ENCODE results near the gene ARMH3. TPM values are rescaled to one million over a fixed set of nuclear protein-coding genes. Genes with fewer than 3 reads are reported as not detected.

Gene ARMH3
- total RNA-seq, 1 experiment from 2014 or later, result 8.2 TPM

DNA sequence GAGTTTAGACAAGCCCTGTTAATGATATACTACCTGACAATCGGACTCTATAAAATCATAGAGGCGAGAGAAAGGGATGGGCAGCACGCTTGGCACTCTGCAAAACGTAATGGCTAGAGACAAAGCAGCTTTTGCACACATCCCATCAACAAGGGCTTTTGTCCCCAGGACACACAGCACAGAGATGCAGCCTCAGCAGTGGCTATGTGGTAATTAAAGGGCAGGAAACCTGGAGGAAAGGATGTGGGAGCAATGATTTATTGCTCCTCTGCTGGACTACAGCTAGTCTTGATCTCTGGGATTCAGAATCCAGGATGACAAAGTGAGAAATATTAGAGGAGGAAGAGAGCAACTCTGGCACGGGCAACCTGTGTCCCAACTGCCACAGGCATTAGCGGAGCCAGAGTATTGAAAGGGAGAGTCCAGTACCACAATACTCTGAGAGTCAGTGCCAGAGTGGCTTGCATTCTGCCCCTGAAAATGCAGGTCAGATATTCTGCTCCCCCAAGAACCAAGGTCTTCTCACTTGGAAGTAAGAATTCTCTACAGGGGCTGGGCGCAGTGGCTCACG is 96.5 kb downstream of the ARMH3 start:
- no peaks in the 10 kb centered on the region for H3K27me3 ChIP-seq (replicated peaks)
- DNase-seq (ENCODE audit: low read depth in 1 of 2, low spot score in 2 of 2), result no peak
- H3K4me3 ChIP-seq, result no peak overlapping the region
- no peak overlapping the region for H3K27ac ChIP-seq
- peaks cover 18% of the 10 kb centered on the region; the same call in 1 of the 2 replicates for H3K36me3 ChIP-seq
- H3K9me3 ChIP-seq (replicated peaks), result no peaks in the 10 kb centered on the region
- H3K4me1 ChIP-seq (replicated peaks), result peaks cover 14% of the 10 kb centered on the region

DNA sequence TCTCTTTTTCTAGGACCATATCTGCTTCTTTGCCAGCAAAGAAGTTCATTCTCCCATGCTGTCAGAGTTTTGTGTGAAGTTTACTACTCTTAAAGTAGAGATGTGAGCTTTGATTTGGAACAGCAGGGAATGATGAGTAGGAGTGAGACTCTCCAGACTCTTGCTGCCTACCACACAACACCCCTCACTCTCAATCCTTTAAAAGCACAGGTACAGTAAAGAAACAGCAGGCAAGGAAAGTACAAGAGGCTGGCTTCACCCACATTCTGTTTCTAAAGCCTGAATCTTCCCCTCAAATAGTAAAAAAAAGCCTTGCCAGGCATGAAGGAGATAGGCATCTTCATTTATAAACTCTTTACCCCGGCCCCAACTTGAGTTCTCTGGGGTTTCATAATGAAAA is 97.3 kb downstream of the ARMH3 start:
- Histone ChIP-seq H3K27ac (no peak overlapping the region), H3K9me3 (replicated peaks) (no peaks in the 10 kb centered on the region), H3K4me3 (no peak overlapping the region), H3K36me3 (peaks cover 25% of the 10 kb centered on the region), H3K27me3 (replicated peaks) (no peaks in the 10 kb centered on the region), H3K4me1 (replicated peaks) (peaks cover 14% of the 10 kb centered on the region)
- no peak for DNase-seq (ENCODE audit: low read depth in 1 of 2, low spot score in 2 of 2)

DNA sequence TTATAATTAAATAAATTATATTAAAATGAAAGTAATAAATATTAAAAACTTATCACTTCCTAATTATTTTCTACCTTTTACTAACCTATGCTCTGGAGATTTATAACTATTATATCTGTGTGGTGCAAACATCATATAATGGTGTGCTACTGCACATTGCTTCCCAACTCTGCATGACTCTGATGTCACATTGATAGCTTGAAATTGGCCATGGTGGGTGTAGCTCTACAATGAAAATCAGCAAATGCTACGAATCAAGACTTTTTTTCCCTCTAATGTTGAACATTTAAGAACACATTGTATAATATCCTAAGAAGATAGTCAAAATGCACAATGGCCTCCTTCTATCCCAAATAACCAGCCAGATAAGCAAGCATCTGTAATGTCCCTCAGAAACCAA is 99.1 kb downstream of the ARMH3 start:
- H3K4me1 ChIP-seq (replicated peaks), result peaks cover 18% of the 10 kb centered on the region
- no peaks in the 10 kb centered on the region for H3K27me3 ChIP-seq (replicated peaks)
- DNase-seq (ENCODE audit: low read depth in 1 of 2, low spot score in 2 of 2), result no peak
- H3K27ac ChIP-seq, result no peak overlapping the region
- H3K9me3 ChIP-seq (replicated peaks), result no peaks in the 10 kb centered on the region
- peaks cover 27% of the 10 kb centered on the region for H3K36me3 ChIP-seq
- H3K4me3 ChIP-seq, result no peak overlapping the region

DNA sequence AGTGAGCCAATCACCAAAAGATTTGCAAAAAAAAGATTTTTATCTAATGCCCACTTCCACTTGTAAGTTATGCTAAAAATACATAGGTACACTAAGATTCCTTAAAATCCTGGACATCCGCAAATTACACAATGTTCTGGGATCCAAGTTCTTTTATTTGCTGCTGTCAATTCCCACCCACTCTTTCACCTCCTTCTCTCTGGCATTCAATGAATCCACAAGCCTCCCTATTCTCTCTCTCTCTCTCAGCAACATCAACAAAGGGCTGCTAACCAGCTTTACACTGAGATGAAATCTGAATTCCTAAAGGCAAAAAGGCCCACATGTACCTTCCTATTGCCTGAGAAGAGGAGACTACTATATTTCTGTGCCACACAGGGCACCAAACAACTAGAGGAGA is 99.9 kb downstream of the ARMH3 start:
- Histone ChIP-seq H3K27me3 (replicated peaks) (no peaks in the 10 kb centered on the region), H3K27ac (no peak overlapping the region), H3K36me3 (peaks cover 27% of the 10 kb centered on the region), H3K4me1 (replicated peaks) (peaks cover 13% of the 10 kb centered on the region), H3K9me3 (replicated peaks) (no peaks in the 10 kb centered on the region), H3K4me3 (no peak overlapping the region)
- DNase-seq (ENCODE audit: low read depth in 1 of 2, low spot score in 2 of 2), result no peak

DNA sequence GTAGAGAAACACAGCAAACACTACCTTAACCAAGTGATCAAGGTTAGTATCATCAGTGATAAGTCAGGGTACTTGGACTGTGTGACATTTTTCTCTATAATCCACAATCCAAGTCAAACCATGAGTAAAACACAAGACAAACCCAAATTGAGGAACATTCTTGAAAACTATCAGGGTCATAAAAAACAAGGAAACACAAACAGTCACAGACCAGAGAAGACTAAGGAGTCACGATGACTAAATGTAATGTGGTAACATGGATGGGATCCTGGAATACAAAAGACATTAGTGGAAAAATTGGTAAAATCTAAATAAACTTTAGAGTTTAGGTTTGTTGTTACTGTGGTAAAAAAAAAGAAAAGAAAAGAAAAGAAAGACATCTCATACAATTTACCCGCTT is 103.8 kb downstream of the ARMH3 start:
- Histone ChIP-seq H3K4me1 (replicated peaks) (peaks cover 13% of the 10 kb centered on the region), H3K36me3 (peaks cover 28% of the 10 kb centered on the region), H3K9me3 (replicated peaks) (no peaks in the 10 kb centered on the region), H3K27me3 (replicated peaks) (no peaks in the 10 kb centered on the region), H3K27ac (peak overlapping the region; percentile 40; the same call in 1 of the 2 replicates), H3K4me3 (no peak overlapping the region)
- DNase-seq (ENCODE audit: low read depth in 1 of 2, low spot score in 2 of 2), result peak in 1 of 2 experiments; percentile 56

DNA sequence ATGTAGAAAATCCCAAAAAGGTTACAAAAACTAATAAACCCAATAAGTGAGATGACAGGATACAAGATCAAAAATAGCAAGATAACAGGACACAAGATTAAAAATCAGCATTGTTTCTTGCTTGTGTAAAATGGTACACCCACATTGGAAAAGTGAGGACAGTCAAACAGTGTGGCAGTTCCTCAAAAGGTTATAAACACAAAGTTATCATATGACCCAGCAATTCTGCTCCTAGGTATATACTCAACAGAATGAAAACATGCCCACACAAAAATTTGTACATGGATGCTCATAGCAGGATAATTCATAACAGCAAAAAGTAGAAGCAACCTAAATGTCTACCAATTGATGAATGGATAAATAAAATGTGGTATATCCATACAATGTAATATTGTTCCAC is 105.8 kb downstream of the ARMH3 start:
- H3K27ac ChIP-seq, result no peak overlapping the region

DNA sequence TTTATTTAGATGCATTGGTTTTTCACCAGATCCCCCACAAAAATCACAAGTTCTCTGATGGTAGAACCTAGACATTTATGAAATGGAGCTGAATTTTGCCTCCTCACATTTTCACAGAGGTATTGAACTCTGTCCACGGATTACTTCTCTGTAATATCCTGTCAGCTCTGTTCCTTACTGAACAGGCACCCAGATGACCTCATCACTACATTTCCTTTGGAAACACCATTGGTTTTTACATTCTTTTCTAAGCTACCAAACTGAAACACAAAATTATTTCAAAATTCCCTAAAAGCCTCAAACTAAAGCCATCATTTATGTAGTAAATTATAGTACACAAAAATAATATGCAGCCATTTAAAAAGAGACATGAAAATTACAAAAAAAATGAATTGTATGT is 114.1 kb downstream of the ARMH3 start:
- Histone ChIP-seq H3K4me1 (replicated peaks) (peaks cover 54% of the 10 kb centered on the region), H3K4me3 (no peak overlapping the region), H3K27ac (peak overlapping the region; percentile 11; the same call in 1 of the 2 replicates), H3K27me3 (replicated peaks) (no peaks in the 10 kb centered on the region), H3K36me3 (no peaks in the 10 kb centered on the region), H3K9me3 (replicated peaks) (no peaks in the 10 kb centered on the region)
- no peak for DNase-seq (ENCODE audit: low read depth in 1 of 2, low spot score in 2 of 2)

More for the DNA sequence above, 105.8 kb downstream of the ARMH3 start:
- H3K9me3 ChIP-seq (replicated peaks), result no peaks in the 10 kb centered on the region
- peaks cover 13% of the 10 kb centered on the region for H3K4me1 ChIP-seq (replicated peaks)
- no peak overlapping the region for H3K4me3 ChIP-seq
- peaks cover 17% of the 10 kb centered on the region for H3K36me3 ChIP-seq
- no peaks in the 10 kb centered on the region for H3K27me3 ChIP-seq (replicated peaks)
- DNase-seq (ENCODE audit: low read depth in 1 of 2, low spot score in 2 of 2), result no peak

DNA sequence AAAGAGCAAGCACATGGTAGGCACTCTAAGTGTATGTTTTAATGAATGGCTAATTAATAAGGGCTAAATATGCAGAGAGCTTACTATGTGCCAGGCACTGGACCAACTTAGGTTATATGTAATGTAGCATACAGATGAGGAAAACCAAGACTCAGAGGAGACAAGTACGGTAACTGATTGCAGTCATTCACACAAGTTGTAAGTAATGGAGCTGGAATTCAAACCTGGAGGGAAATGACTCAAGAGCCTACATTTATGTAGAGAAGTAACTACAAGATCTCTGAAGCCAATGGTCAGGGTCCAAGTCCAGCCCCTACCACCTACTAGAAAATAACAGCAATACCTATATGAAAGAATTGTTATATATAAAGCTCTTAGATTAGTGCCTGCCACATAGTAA is 115.1 kb downstream of the ARMH3 start:
- no peaks in the 10 kb centered on the region for H3K9me3 ChIP-seq (replicated peaks)
- peak overlapping the region; percentile 95 for H3K27ac ChIP-seq
- no peak overlapping the region for H3K4me3 ChIP-seq
- no peaks in the 10 kb centered on the region for H3K36me3 ChIP-seq
- H3K27me3 ChIP-seq (replicated peaks), result no peaks in the 10 kb centered on the region
- peaks cover 57% of the 10 kb centered on the region for H3K4me1 ChIP-seq (replicated peaks)
- no peak for DNase-seq (ENCODE audit: low read depth in 1 of 2, low spot score in 2 of 2)

DNA sequence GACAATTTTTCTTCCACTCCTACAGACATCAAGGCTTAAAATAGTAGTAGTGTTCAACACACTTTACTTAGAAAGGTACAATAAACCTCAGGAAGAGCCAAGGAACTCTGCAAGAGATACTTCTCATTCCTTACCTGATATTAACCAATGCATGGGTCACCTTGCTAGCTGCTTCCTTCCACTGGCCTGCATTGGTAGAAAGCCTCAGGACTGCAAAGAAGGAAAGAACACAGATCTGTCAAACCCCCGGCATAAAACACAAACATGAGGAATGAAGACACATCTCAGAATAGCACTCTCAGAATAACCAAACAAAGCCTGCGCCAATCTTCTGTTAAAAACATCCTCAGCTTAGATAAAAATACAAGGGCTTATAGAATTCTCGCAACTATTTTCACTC is 116.2 kb downstream of the ARMH3 start:
- H3K27ac ChIP-seq, result peak overlapping the region; percentile 95
- no peaks in the 10 kb centered on the region for H3K27me3 ChIP-seq (replicated peaks)
- H3K4me3 ChIP-seq, result no peak overlapping the region
- H3K9me3 ChIP-seq (replicated peaks), result no peaks in the 10 kb centered on the region
- H3K36me3 ChIP-seq, result no peaks in the 10 kb centered on the region
- no peak for DNase-seq (ENCODE audit: low read depth in 1 of 2, low spot score in 2 of 2)
- H3K4me1 ChIP-seq (replicated peaks), result peaks cover 57% of the 10 kb centered on the region

DNA sequence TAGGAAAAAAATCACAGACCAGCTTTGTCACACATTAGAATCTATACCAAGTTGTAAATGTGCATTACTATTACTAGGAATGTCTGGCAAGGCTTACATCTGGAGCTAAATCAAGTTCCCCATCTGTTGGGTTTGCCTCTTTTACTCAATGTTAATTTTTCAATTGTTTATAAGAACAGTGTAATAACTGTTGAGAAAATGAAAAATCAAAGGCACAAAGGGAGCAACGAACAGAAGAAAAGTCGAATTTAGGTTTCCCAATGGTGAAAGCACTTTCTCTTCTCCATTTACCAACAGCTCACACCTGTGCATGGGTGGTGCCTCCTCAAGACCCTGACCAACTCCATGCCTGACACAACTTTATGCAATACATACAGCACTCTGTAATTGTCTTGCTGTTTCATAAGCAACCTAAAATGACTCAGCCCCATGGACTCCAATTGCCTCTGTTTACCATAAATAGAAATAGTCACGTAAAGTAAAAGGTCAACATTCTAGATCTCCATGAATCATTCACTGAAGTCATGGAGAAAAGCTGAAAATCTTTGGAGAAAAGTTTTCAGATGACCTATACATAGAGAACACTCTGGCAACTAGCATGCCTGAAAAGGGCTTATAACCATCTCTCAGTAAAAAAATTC is 116.8 kb downstream of the ARMH3 start:
- Histone ChIP-seq H3K9me3 (replicated peaks) (no peaks in the 10 kb centered on the region), H3K4me3 (no peak overlapping the region), H3K27me3 (replicated peaks) (no peaks in the 10 kb centered on the region), H3K4me1 (replicated peaks) (peaks cover 57% of the 10 kb centered on the region), H3K36me3 (no peaks in the 10 kb centered on the region), H3K27ac (peak overlapping the region; percentile 95)
- peak; percentile 62 to 79 for DNase-seq (ENCODE audit: low read depth in 1 of 2, low spot score in 2 of 2)

DNA sequence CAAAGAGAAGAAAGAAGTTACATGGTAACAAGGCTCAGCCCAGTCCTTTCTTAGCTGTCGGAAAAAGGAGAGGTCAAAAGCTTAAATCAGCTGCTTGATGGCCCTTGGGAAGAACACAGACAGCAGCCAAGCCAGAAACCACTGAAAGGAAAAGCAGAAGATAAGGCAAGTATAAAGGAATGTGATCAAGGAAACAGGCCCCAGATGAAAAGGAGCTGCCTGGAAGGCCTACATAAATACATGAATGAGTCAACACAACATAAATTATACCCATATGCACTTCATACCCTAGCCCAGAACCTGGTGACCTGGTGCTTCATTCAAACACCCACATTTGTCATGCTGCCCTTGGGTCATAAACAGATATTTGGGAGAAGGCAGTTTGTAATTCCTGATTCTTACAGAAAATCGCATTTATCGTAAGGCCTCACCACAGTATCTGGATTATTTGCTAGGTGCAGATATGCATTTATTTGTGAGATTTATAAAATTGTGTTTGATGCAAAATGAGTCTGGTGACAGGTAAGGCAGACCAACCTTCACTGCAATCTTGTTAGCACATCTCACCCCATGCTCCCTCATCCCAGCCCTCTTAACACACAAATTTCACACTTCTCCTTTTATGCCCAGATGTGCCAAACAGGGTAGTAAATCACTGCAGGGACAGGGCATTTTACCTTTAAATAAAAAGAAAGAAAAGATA is 117.5 kb downstream of the ARMH3 start:
- Histone ChIP-seq H3K36me3 (no peaks in the 10 kb centered on the region), H3K4me3 (no peak overlapping the region), H3K4me1 (replicated peaks) (peaks cover 57% of the 10 kb centered on the region), H3K27me3 (replicated peaks) (no peaks in the 10 kb centered on the region), H3K27ac (peak overlapping the region; percentile 95), H3K9me3 (replicated peaks) (no peaks in the 10 kb centered on the region)
- peak; percentile 71 to 80 for DNase-seq (ENCODE audit: low read depth in 1 of 2, low spot score in 2 of 2)

DNA sequence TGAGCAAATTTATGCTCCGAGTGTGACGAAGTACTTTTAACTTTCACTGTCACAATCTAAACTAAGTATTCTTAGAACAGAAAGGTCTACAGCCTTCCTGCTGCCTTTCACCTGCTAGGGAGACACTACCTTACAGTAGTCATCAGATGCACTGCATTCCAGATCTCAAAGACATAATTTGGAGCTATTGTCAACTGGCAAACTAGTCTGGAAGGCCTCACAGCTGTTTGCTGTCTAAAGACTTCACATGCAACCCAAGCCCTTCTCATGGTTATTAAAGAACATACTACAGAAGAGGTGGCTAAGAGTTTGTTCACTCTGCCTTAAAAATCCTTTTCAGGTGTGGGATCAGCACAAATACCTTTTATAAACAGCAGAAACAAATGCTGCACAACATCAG is 120.5 kb downstream of the ARMH3 start:
- H3K27ac ChIP-seq, result no peak overlapping the region
- H3K4me3 ChIP-seq, result no peak overlapping the region
- no peak for DNase-seq (ENCODE audit: low read depth in 1 of 2, low spot score in 2 of 2)
- H3K27me3 ChIP-seq (replicated peaks), result no peaks in the 10 kb centered on the region
- no peaks in the 10 kb centered on the region for H3K9me3 ChIP-seq (replicated peaks)
- H3K4me1 ChIP-seq (replicated peaks), result peaks cover 39% of the 10 kb centered on the region
- H3K36me3 ChIP-seq, result no peaks in the 10 kb centered on the region

DNA sequence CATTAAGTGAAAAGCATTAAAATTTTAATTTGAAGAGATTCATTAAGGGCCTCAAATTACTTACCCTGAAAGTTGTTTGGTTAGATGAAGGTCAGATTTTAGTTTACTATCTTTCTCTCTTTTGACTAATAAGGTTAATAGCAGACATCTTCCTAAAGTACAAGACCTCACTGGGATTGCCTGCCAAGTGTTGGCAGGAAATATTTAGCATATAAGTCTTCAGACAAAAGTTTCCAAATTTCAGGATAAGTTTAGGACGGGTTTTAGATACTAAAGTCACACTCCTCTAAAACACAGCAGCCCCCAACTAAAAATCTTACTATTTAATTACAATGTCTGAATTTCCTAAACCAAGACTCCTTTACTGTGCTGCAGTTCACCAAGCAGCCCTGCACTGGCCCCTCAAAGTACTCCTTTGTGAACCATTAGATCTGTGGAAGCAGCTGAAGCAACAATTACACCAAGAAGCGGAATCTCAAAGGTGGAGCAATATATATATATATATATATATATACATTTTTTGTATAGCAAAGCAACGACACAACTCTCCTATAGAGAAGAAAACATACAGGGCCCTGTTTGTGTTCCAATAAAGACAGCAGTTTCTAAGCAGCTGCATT is 121.2 kb downstream of the ARMH3 start:
- Histone ChIP-seq H3K9me3 (replicated peaks) (no peaks in the 10 kb centered on the region), H3K27me3 (replicated peaks) (no peaks in the 10 kb centered on the region), H3K4me3 (no peak overlapping the region), H3K36me3 (no peaks in the 10 kb centered on the region), H3K27ac (no peak overlapping the region), H3K4me1 (replicated peaks) (peaks cover 32% of the 10 kb centered on the region)
- DNase-seq (ENCODE audit: low read depth in 1 of 2, low spot score in 2 of 2), result no peak

DNA sequence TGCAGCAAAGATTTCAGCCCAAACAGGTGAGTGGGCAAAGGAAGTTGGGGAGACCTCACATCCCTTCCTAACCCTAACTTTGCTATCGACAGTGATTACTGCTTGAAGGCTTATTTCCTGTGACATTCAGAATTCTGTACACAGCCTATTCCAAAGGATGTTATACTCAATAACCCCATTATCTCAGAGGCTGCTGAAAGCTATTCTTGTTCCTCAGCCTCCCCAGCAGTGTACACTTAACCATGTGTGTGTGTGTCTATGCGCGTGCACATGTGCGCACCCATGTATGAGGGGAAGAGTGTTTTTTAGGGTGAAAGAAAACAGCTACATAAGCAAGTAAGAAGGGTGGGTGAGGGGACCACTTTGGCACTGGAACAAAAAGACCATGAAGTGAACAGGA is 122.0 kb downstream of the ARMH3 start:
- Histone ChIP-seq H3K4me3 (no peak overlapping the region), H3K9me3 (replicated peaks) (no peaks in the 10 kb centered on the region), H3K27me3 (replicated peaks) (no peaks in the 10 kb centered on the region), H3K27ac (no peak overlapping the region), H3K36me3 (no peaks in the 10 kb centered on the region), H3K4me1 (replicated peaks) (peaks cover 24% of the 10 kb centered on the region)
- no peak for DNase-seq (ENCODE audit: low read depth in 1 of 2, low spot score in 2 of 2)

All from SJSA1 (cell line).